HepG2 (cell line): ENCODE data around the gene GP1BA. TPM values are rescaled to one million over a fixed set of nuclear protein-coding genes. Genes with fewer than 3 reads are reported as not detected.

Experiments
- PATZ1 ChIP-seq: sonication (generic); formaldehyde crosslinking; IDR thresholded peaks from 2 replicates; pipeline ENCODE4 v1.4.0; 2020; ENCODE audit warnings: missing genetic modification reagents
- PAX8 ChIP-seq: sonication (generic); formaldehyde crosslinking; IDR thresholded peaks from 2 replicates; pipeline ENCODE4 v1.8.0; 2022; ENCODE audit warnings: mild to moderate bottlenecking, missing genetic modification reagents, borderline replicate concordance
- SNAPC4 ChIP-seq: sonication (generic); formaldehyde crosslinking; IDR thresholded peaks from 2 replicates; pipeline ENCODE4 v1.4.0; 2020; ENCODE audit warnings: mild to moderate bottlenecking, missing genetic modification reagents
- SSRP1 ChIP-seq: IDR thresholded peaks from 2 replicates; pipeline ENCODE4 v1.6.1; 2016; ENCODE audit warnings: control low read depth
- YEATS2 ChIP-seq: sonication (generic); formaldehyde crosslinking; IDR thresholded peaks from 2 replicates; pipeline ENCODE4 v1.4.0; 2020; ENCODE audit warnings: missing genetic modification reagents, borderline replicate concordance
- ZBTB7A ChIP-seq: sonication (generic); formaldehyde crosslinking; IDR thresholded peaks from 2 replicates; pipeline ENCODE4 v1.8.0; 2022; ENCODE audit warnings: mild to moderate bottlenecking, missing genetic modification reagents
- ZNF331 ChIP-seq: sonication (generic); formaldehyde crosslinking; IDR thresholded peaks from 2 replicates; pipeline ENCODE4 v1.4.0; 2020; ENCODE audit warnings: missing genetic modification reagents
- ZNF460 ChIP-seq: sonication (generic); formaldehyde crosslinking; IDR thresholded peaks from 2 replicates; pipeline ENCODE4 v1.5.1; 2020; ENCODE audit warnings: missing genetic modification reagents, mild to moderate bottlenecking, borderline replicate concordance
- ZNF770 ChIP-seq: sonication (generic); formaldehyde crosslinking; IDR thresholded peaks from 2 replicates; pipeline ENCODE4 v1.5.0; 2020; ENCODE audit warnings: mild to moderate bottlenecking, missing genetic modification reagents
- ZNF788 ChIP-seq: sonication (generic); formaldehyde crosslinking; IDR thresholded peaks from 2 replicates; pipeline ENCODE4 v1.5.0; 2020; ENCODE audit warnings: mild to moderate bottlenecking, missing genetic modification reagents, borderline replicate concordance
- polyA plus RNA-seq, 8 experiments: library from polyadenylated mRNA; depleted of rRNA in 3 of 8; stranded (reverse) in 7 of 8; unstranded in 1 of 8; fragments of >200 nt; fragmentation: Illumina TruSeq in 4 of 8; extraction: Trizol in 4 of 8; gene quantifications; 2 replicates each; pipeline versions ENCODE4 v1.2.1 to v1.2.3, GENCODE V29; 2011 to 2016; ENCODE audit warnings: low read depth in 4 of 8, missing spikeins in 1 of 8, mixed read lengths in 1 of 8; ENCODE audit not compliant: insufficient read depth in 1 of 8
- total RNA-seq, 5 experiments: library from RNA; depleted of rRNA; stranded (reverse); fragments of >200 nt; fragmentation: Illumina TruSeq; extraction: Trizol; gene quantifications; 2 replicates each; pipeline ENCODE4 v1.2.3, GENCODE V29; 2016; ENCODE audit warnings: low read depth in 1 of 5
- TF ChIP-seq, protein P1 (sequence below): sonication (generic); formaldehyde crosslinking; IDR thresholded peaks from 2 replicates; pipeline ENCODE4 v1.4.0; 2020; ENCODE audit warnings: mild to moderate bottlenecking, missing genetic modification reagents
- TF ChIP-seq, protein P2 (sequence below): sonication (generic); formaldehyde crosslinking; IDR thresholded peaks from 2 replicates; pipeline ENCODE4 v1.4.0; 2020; ENCODE audit warnings: missing genetic modification reagents

GP1BA gene
- total and polyA plus RNA-seq, 2 of the 13 experiments (the other 11 are each of a cell fraction or from before 2014, with no cell fraction given) = not detected

DNA sequence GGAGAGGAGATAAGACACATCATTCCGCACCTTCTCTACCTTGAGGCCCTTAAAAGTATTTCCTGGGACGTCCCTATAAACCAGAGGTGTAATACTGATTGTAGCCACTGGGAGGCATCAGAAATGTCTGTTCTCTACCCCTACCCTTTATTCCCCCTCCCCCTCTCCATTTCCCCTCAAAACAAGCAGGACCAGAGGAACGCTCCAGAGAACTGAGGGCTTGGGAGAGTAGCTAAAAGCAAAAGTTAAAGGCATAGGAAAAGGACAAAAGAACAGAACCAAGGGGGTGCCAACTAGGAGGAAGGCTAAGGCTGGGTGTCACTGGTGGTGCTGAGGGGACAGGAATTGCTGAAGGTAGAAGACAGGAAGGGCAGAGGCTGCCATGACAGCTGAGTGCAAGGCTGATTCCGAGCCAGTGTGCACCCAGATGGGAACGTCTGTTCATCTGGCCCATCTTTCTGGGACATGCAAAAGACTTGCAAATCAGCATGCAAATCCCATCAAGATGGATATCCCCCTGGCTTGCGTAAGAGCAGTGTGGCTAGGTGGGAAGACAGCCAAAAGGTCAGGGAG is 48.7 kb downstream of the GP1BA start (continued):
- TF ChIP-seq SNAPC4 (CRISPR knock-in tag) (no peak), YEATS2 (CRISPR knock-in tag) (peak; percentile 31; the same call in 1 of the 2 replicates), PAX8 (CRISPR knock-in tag) (no peak), ZNF331 (CRISPR knock-in tag) (0 out of 2 replicates have a peak, but pooled peaks have one; percentile 26), ZNF770 (CRISPR knock-in tag) (no peak), PATZ1 (CRISPR knock-in tag) (peak; percentile 23; the same call in 1 of the 2 replicates), SSRP1 (CRISPR knock-in tag) (peak; percentile 32; the same call in 1 of the 2 replicates), ZNF788 (CRISPR knock-in tag) (no peak), ZBTB7A (CRISPR knock-in tag) (0 out of 2 replicates have a peak, but pooled peaks have one; percentile 27), ZNF460 (CRISPR knock-in tag) (no peak)
- TF ChIP-seq, protein P1, sequence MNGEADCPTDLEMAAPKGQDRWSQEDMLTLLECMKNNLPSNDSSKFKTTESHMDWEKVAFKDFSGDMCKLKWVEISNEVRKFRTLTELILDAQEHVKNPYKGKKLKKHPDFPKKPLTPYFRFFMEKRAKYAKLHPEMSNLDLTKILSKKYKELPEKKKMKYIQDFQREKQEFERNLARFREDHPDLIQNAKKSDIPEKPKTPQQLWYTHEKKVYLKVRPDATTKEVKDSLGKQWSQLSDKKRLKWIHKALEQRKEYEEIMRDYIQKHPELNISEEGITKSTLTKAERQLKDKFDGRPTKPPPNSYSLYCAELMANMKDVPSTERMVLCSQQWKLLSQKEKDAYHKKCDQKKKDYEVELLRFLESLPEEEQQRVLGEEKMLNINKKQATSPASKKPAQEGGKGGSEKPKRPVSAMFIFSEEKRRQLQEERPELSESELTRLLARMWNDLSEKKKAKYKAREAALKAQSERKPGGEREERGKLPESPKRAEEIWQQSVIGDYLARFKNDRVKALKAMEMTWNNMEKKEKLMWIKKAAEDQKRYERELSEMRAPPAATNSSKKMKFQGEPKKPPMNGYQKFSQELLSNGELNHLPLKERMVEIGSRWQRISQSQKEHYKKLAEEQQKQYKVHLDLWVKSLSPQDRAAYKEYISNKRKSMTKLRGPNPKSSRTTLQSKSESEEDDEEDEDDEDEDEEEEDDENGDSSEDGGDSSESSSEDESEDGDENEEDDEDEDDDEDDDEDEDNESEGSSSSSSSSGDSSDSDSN (CRISPR knock-in tag) = no peak
- TF ChIP-seq, protein P2, sequence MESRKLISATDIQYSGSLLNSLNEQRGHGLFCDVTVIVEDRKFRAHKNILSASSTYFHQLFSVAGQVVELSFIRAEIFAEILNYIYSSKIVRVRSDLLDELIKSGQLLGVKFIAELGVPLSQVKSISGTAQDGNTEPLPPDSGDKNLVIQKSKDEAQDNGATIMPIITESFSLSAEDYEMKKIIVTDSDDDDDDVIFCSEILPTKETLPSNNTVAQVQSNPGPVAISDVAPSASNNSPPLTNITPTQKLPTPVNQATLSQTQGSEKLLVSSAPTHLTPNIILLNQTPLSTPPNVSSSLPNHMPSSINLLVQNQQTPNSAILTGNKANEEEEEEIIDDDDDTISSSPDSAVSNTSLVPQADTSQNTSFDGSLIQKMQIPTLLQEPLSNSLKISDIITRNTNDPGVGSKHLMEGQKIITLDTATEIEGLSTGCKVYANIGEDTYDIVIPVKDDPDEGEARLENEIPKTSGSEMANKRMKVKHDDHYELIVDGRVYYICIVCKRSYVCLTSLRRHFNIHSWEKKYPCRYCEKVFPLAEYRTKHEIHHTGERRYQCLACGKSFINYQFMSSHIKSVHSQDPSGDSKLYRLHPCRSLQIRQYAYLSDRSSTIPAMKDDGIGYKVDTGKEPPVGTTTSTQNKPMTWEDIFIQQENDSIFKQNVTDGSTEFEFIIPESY = no peak
